GM19043 (cell line): ENCODE data around the gene SHISA9.
"Not testable (repeated sequence)": the region's sequence is repeated elsewhere in the genome, so short reads cannot be mapped to it uniquely, and the experiment has no call there.

ENCODE experiments used
- ATAC-seq: cut with Tn5 transposase; IDR thresholded peaks from one replicate; pipeline ENCODE4 v1.9.1; 2021; ENCODE audit warnings: low read depth; ENCODE audit not compliant: unreplicated experiment

SHISA9 gene

DNA sequence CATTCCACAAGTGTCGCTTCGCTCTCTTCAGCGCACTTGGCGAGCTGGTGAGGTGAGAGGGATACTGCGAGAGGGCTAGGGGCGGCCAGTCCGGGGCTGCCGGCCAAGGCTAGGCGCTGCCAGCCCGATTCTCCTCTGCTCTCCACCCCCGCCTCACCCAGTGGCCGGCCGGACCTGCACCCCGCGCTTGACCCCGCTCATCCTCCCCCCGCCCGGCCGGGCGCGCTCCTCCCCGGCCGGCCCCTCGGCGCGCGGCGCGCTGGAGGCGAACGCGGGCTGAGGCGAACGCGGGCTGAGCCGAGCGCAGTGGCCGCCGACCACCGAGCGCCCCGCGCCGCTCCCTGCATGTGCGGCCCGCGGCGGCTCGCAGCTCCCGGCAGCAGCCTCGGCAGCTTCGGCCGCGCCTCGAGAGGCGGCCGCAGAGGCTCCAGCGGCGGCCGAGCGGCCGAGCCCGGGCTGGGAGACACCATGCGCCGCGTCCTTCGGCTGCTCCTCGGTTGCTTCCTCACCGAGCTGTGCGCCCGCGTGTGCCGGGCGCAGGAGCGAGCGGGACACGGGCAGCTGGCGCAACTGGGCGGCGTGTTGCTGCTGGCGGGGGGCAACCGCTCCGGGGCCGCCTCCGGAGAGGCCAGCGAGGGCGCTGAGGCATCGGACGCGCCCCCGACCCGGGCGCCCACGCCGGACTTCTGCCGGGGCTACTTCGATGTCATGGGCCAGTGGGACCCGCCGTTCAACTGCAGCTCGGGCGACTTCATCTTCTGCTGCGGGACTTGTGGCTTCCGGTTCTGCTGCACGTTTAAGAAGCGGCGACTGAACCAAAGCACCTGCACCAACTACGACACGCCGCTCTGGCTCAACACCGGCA is at the start of gene SHISA9:
Gene SHISA9 (plus strand): TSS at position 2 of the 865 bp plus-strand sequence.
- ATAC-seq = no peak

DNA sequence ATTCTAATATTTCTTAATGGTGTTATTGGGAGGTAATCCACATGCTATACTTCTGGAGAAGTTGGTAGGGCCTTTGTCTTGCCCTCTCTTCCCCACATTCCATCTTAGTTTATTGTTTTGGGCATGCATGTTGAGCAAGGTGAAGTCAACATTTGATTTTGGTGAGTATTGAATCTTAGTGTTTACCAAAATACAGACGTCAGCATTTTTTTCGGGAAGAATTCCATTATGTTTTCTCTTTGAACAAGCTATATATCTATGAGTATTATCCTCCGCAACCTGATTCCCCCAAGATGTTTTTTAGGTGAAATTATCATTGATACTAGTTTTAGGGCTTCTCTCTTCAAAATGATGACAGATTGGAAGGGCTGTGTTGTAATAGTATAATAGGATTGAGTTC is 47.4 kb upstream of the SHISA9 start:
- no peak for ATAC-seq

DNA sequence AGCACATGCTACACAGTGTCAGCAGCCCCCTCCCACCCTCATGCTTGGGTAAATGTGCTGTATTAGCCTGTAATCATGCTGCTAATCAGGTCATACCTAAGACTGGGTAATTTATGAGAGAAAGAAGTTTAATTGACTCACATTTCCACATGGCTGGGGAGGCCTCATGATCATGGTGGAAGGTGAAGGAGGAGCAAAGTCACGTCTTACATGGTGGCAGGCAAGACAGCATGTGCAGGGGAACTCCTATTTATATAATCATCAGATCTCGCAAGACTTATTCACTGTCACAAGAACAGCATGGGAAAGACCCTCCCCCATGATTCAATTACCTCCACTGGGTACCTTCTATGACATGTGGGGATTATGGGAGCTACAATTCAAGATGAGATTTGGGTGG is 44.0 kb upstream of the SHISA9 start:
- ATAC-seq = not testable (repeated sequence)

DNA sequence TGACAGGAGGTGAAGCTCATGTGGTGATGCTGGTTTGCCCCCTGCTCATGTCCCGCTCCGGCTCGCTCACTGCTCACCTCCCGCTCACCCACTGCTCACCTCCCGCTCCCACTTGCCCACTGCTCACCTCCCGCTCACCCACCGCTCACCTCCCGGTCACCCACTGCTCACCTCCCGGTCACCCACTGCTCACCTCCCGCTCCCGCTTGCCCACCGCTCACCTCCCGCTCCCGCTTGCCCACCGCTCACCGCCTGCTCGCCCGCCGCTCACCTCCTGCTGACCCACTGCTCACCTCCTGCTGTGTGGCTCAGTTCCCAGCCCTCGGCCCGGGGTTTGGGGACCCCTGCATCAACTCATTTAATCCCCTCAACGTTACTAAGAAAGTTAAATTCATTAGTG is 39.1 kb upstream of the SHISA9 start:
- no peak for ATAC-seq

DNA sequence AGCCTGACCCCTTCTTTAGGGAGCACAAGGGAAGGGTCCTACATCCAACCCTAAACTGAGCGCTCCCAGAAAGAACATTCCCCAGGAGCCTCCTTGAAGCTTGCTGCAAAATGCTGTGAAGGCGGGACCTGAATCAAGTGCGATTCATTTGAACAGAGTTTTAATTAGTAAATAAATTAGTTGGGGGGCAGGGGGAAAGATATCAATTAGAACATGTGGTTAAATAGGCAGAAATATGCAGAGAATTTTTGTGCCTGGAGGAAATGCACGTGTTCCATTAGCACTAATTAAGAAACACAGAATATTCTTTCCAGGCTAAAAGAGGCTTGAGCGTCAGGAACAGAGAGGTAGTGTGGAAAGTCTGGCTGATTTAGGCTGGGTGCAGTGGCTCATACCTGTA is 38.5 kb upstream of the SHISA9 start:
- no peak for ATAC-seq

DNA sequence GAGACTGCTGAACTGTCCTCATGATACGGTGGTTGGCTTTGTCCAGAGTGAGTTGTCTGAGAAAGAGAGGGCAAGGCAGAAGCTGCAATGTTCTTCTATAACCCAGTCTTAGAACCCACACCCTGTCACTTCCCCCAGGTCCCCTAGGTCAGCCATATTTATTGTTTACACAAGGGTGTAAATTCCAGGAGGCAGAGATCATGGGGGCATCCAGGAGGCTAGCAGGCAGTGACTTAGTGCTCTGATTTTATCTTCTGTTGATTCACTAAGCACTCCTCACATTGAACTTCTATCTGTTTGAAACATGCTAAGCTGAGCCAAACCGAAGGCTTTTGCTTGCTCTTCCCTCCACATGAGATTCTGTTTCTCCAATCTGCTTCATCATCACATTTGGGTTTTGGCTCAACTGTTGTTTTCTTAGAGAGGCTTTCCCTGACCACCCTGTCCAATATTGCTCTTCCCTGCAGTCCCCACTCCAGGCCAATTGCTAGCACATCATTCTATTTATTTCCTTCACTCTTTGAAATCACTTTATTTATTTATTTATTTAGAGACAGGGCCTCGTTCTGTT is 34.3 kb upstream of the SHISA9 start:
- no peak for ATAC-seq

DNA sequence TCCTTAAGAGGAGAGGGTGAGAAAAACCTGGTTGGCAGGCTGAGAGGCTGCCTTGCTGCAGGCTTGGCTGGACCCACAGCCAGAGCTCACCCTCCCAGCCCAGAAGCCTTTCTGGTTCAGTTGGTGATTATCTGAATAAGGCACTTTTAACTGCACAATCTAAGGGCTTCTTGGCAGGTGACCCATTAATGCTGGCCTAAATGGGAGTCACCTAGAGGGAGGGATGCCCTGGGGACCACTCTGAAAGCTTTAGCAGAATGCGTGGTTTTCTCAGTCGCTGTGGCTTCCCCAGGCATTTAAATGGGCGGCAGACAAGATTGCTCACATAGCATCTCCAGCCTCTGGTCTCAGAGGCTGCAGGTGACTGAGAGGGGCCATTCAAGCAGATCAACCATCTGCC is 33.2 kb upstream of the SHISA9 start:
- ATAC-seq = no peak

DNA sequence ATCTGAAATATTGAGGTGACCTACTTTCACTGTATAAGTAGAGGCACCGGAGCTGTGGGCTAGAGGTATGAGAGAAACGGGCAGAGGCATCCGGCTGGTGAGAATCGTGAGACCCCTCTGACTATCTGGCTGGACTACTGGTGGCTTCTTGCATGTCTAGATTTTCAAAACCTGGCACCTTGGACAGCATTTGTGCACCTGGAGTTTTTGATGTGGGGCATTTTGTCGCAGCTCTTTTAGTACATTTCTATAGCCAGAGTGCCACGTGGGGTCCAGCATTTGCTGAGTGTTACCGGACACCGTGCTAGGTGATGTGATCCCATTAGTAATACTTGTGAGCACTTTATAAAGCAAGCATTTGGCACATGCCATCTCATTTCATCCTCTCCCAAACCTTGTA is 32.6 kb upstream of the SHISA9 start:
- no peak for ATAC-seq

DNA sequence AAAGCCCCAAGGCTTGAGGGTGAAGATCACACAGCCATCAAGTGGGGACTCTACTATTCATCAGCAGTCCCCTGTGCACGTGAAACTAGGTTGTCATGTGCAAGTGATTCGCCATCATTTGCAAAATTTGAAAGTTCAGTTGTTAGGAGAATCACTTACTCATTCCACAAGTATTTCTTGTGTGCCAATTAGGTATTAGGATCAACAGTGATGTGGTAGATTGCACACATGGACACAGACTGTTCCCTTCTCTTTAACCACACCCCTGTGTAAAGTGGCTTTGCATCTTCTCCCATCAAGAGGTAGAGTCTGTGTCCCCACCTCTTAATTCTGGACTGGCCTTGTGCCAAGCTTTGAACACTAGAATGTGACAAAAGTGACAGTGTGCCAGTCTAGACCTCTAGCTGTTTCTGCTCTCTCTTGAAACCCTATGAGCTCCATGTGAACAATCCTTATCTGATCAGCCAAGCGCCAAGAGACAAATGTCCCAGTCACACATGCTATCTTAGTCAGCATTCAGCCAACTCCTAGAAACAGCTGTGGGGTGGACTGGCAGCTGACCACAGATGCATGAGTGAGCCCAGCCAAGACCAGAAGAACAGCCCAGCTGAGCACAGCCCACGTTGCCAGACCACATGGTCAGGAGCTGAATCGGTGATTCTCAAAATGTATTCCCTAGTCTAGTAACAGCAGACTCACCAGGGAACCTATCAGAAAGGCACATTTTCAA is 31.5 kb upstream of the SHISA9 start:
- ATAC-seq = no peak

DNA sequence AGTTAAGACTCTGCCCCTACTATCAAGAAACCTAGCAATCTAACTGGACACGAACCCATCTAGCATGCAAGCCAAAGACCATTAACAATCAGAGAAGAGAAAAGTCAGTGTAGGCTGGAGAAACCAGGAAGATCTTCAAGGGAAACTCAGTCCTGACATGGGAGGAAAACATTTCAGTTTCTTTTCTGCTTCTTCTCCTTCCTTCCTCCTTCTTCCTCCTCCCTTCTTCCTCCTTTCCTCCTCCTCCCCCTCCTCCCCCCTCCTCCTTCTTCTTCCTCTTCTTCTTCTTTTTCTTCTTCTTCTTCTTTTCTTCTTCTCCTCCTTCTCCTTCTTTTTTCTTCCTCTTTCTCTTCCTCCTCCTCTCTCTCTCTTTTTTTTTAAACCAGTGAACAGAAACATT is 29.6 kb upstream of the SHISA9 start:
- ATAC-seq = no peak

DNA sequence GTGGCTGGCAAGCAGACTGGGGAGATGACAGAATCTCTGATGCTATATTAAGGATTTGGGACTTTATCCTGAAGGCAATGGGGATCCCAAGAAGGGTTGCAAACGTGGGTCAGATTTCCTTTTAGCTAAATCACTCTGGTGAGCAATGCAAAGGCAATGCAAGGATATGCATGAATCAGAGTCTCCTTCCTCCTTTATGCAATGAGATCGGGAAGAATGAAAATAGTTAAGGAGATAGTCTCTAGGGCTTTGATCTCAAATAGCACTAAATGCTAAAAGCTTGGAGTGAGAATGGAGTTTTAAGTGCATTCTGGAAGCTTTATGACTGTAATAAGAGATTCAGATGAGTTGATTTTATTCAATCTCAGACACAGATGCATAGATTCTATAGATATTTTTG is 27.2 kb upstream of the SHISA9 start:
- no peak for ATAC-seq

DNA sequence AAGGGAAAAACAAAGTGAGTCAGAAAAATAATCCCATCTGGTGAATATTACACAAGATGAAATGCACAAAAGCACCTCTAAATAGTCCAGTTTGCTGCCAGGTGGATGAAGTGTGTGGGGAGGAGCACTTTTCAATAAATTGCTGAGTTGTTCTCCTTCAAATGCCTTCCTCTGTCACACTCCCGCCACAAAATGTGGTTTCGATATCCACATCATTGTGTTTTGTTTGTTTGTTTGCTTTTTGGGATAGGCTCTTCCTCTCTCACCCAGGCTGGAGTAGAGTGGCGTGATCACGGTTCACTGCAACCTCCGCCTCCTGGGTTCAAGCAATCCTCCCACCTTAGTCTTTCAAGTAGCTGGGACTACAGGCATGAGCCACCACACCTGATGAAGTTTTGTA is 24.6 kb upstream of the SHISA9 start:
- no peak for ATAC-seq

DNA sequence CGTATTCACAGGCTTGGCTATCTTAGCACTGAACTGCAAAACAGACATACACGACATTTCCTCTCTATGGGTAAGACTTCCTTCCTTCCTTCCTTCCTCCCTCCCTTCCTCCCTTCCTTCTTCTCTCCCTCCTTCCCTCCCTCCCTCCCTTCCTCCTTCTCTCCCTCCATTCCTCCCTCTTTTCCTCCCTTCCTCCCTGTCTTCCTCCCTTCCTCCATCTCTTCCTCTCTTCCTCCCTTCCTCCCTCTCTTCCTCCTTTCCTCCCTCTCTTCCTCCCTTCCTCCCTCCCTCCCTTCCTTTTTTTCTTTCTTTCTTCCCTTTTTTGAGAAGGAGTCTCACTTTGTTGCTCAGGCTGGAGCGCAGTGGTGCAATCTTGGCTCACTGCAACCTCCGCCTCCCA is 22.4 kb upstream of the SHISA9 start:
- ATAC-seq = no peak

DNA sequence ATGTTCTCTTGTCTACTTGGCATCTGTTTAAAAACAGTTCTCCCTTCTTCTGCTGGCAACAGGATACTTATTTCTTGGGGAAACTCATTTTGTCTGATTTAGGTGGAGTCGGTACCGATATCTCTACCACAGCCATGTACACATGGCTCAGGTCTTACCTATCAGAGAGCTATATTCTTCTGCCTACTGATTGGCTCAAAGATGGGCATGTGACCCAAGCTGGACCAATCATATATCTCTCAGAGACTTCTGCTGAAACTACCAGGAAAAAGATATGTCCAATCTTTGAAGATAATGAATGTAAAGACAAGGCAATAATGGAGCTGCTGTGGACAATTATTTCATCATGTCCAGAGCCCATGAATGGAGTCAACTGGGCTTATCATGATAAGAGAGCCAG is 21.6 kb upstream of the SHISA9 start:
- ATAC-seq = no peak

DNA sequence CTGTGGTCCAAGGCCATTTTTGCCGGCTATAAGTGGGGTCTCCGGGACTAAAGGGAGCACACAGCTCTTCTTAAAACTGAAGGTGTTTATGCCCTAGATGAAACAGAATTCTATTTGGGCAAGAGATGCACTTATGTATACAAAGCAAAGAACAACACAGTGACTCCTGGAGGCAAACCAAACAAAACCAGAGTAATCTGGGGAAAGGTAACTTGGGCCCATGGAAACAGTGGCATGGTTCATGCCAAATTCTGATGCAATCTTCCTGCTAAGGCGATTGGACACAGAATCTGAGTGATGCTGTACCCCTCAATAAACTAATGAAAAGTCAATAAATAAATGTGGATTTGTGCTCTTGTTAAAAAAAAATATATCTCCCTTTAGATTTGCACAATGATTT is 20.2 kb upstream of the SHISA9 start:
- ATAC-seq = no peak

DNA sequence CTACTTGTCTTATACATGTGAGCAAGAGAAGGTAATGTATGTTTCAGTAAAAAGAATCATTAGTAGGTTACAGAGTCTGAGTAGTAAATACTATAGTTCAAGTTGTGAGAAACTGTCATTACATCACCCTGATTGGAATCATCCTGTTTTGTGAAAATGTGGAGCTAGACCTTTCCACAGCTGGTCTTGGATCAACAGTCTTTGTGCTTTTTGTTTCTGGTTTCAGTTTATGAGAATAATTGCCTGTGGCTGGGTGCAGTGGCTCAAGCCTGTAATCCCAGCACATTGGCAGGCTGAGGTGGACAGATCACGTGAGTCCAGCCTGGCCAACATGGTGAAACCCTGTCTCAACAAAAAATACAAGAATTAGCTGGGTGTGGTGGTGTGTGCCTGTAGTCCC is 19.7 kb upstream of the SHISA9 start:
- no peak for ATAC-seq

DNA sequence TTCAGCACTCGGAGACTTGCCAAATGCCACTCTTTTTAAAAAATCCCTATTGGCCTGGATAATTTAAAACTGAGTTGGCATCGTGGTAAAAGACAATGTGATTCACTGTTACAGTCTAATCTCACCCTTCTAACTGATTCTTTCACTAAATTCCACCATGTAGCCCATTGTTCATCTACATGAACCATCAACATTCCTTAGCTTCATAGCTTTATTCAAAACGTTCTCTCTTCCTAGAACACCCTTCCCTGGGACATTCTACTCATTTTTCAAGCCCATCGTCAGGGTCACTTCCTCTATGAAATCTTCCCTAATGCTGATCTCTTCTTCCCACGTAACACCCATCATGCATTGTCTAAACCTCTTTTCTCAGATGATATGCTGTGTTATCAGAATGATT is 15.7 kb upstream of the SHISA9 start:
- no peak for ATAC-seq

DNA sequence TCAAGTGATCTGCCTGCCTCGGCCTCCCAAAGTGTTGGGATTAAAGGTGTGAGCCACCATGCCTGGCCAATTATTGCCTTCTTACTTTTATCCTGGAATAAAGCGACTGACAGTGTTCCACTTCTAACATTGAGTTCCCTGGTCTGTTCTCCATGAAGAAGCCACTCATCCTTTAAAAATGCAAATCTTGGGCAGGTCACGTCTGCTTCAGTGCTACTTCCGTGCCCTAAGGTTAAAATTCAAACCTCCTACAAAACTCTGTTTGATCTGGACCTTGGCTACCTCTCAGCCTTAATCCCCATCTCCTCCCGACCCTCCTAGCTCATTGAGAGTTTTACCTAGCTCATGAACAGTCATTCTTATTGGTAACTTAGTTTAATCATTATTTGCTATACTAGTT is 9.6 kb upstream of the SHISA9 start:
- ATAC-seq = no peak

DNA sequence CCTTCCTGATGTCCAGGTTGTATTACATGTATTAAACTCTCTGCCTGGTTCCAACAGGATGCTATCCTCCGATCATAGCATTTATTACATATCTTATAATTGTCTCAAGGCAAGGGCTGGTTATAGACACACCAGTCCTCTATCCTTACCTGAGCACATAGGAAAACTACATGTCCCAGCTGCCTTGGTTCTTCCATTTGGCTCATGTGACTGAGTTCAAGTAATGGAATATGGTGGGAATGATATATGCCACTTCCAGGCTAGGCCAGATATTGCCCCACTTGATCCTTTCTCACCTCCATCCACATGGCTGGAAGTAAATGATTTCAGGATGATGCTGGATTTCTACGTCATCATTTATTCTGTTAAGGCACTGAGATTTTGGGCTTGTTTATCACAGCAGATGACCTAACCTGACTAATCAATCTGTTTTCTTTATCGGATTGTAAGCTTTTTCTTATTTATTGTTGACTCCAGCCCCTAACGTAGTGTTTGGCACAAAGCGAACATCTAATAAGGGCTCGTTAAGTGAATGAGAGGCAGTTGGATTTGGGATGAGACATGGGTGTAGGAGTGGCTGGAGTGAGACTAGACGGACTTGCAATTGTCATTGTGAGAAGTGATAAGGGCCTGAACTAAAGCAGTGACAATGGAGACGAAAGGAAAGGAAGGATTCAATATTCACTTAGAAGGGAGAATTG is 8.2 kb upstream of the SHISA9 start:
- no peak for ATAC-seq

DNA sequence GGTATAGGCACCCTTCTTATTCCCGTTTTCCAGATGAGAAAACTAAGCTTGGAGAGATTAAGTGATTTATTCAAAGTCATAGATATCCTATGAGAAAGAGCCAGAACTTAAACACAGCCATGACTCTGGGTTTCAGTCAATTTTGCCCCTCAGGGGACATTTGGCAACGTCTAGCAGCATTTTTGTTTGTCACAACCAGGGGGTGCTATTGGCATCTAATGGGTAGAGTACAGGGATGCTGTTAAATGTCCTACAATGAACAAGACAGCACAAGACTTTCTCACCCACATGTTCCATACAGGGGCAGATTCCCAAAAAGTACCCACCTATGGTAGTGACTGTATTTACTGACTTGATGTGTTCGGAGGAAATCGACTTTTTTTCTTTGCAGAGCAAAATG is 4.8 kb upstream of the SHISA9 start:
- no peak for ATAC-seq

DNA sequence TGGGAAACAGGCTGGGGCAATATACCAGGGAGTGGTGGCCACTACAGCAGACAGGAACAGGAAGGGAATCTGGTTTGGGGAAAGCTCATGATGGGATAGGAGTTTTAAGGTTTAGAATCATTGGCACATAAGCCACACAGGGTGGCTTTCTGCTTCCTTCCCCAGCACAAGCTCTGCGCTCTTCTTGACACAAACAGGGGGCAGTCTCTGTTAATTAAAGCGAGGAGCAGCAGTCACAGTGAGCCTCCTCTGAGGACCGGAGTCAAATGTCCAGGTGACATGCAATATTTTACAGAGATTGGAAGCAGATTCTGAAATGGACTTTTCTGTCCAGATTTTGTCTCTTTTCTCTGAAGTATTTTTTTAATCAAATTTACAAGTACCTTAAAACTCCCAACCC is 2.8 kb upstream of the SHISA9 start:
- no peak for ATAC-seq
